WTC11 (cell line): ENCODE results near the gene UCN. TPM values are rescaled to one million over a fixed set of nuclear protein-coding genes. Genes with fewer than 3 reads are reported as not detected.
A peak's percentile ranks its signal among the peaks of the same experiment; 100 is the strongest.

ENCODE experiments used
- ATAC-seq: fragments of 200-7000 bp; cut with Tn5 transposase; 2 replicates; pipeline ENCODE4 v1.10.0; 2021; ENCODE audit warnings: mild to moderate bottlenecking, moderate library complexity
- CTCF ChIA-PET: fragments of 300-600 bp; sonication (Branson Sonifier 250); formaldehyde crosslinking; loops from one replicate; lab custom pipeline; 2021; ENCODE audit warnings: antibody characterized with exemption; lab: Charles Lee
- POLR2A ChIA-PET: fragments of 350-600 bp; sonication (Branson Sonifier 250); formaldehyde crosslinking; loops from one replicate; lab custom pipeline; 2021; ENCODE audit warnings: antibody characterized with exemption; lab: Charles Lee
- DNase-seq: peaks from one replicate; pipeline ENCODE4 v3.0.0; 2021; ENCODE audit warnings: low spot score
- H3K27ac Mint-ChIP-seq: 2 replicates; pipeline ENCODE4 v1.8.0; 2021; ENCODE audit warnings: mixed read lengths
- H3K27me3 Mint-ChIP-seq: 2 replicates; pipeline ENCODE4 v1.8.0; 2021; ENCODE audit warnings: low read depth, mild to moderate bottlenecking, moderate library complexity, mixed read lengths
- H3K36me3 Mint-ChIP-seq: 2 replicates; pipeline ENCODE4 v1.8.0; 2021; ENCODE audit warnings: mixed read lengths
- H3K4me1 Mint-ChIP-seq: 2 replicates; pipeline ENCODE4 v1.8.0; 2022; ENCODE audit warnings: mixed read lengths
- H3K4me3 Mint-ChIP-seq: 2 replicates; pipeline ENCODE4 v1.8.0; 2021; ENCODE audit warnings: mild to moderate bottlenecking, moderate library complexity, mixed read lengths
- H3K9me3 Mint-ChIP-seq: 2 replicates; pipeline ENCODE4 v1.8.0; 2021; ENCODE audit warnings: mixed read lengths
- EMX1 ChIP-seq: fragments of 250-450 bp; sonication (Bioruptor Pico); IDR thresholded peaks from 2 replicates; pipeline ENCODE4 v1.8.0; 2021; ENCODE audit warnings: mild to moderate bottlenecking
- ESRRA ChIP-seq: sonication (generic); formaldehyde crosslinking; IDR thresholded peaks from 2 replicates; pipeline ENCODE4 v1.8.1; 2022; ENCODE audit warnings: mild to moderate bottlenecking, missing genetic modification reagents, borderline replicate concordance
- FOXK1 ChIP-seq: sonication (generic); formaldehyde crosslinking; IDR thresholded peaks from 2 replicates; pipeline ENCODE4 v1.8.0; 2022; ENCODE audit warnings: mild to moderate bottlenecking, moderate library complexity, missing genetic modification reagents
- FOXP1 ChIP-seq: sonication (generic); formaldehyde crosslinking; IDR thresholded peaks from 2 replicates; pipeline ENCODE4 v1.8.0; 2022; ENCODE audit warnings: missing genetic modification reagents, mild to moderate bottlenecking, moderate library complexity, borderline replicate concordance
- GABPB1 ChIP-seq: sonication (generic); formaldehyde crosslinking; IDR thresholded peaks from 2 replicates; pipeline ENCODE4 v1.8.1; 2023; ENCODE audit warnings: mild to moderate bottlenecking, missing genetic modification reagents
- GTF2I ChIP-seq: fragments of 250-450 bp; sonication (Bioruptor Pico); conservative IDR thresholded peaks from 2 replicates; pipeline ENCODE4 v1.4.0; 2021; ENCODE audit warnings: mild to moderate bottlenecking
- MAX ChIP-seq: sonication (generic); formaldehyde crosslinking; IDR thresholded peaks from 2 replicates; pipeline ENCODE4 v1.8.0; 2022; ENCODE audit warnings: mild to moderate bottlenecking, missing genetic modification reagents
- NR1H2 ChIP-seq: sonication (generic); formaldehyde crosslinking; IDR thresholded peaks from 2 replicates; pipeline ENCODE4 v1.9.0; 2021; ENCODE audit warnings: mild to moderate bottlenecking, moderate library complexity, missing genetic modification reagents
- NR2C2 ChIP-seq: sonication (generic); formaldehyde crosslinking; IDR thresholded peaks from 2 replicates; pipeline ENCODE4 v1.8.0; 2022; ENCODE audit warnings: mild to moderate bottlenecking, missing genetic modification reagents
- NR3C1 ChIP-seq: sonication (generic); formaldehyde crosslinking; conservative IDR thresholded peaks from 2 replicates; pipeline ENCODE4 v1.8.1; 2023; ENCODE audit warnings: low read depth, mild to moderate bottlenecking, missing genetic modification reagents
- PREB ChIP-seq: sonication (generic); formaldehyde crosslinking; IDR thresholded peaks from 2 replicates; pipeline ENCODE4 v1.8.1; 2022; ENCODE audit warnings: mild to moderate bottlenecking, missing genetic modification reagents, moderate library complexity, borderline replicate concordance
- PRRX2 ChIP-seq: fragments of 250-450 bp; sonication (Bioruptor Pico); IDR thresholded peaks from 2 replicates; pipeline ENCODE4 v1.8.0; 2021; ENCODE audit warnings: mild to moderate bottlenecking
- TEAD4 ChIP-seq: sonication (generic); formaldehyde crosslinking; IDR thresholded peaks from 2 replicates; pipeline ENCODE4 v1.8.0; 2022; ENCODE audit warnings: mild to moderate bottlenecking, missing genetic modification reagents
- ZNF317 ChIP-seq: sonication (generic); formaldehyde crosslinking; IDR thresholded peaks from 2 replicates; pipeline ENCODE4 v1.8.1; 2023; ENCODE audit warnings: low read depth, mild to moderate bottlenecking, moderate library complexity, missing genetic modification reagents, borderline replicate concordance
- ZNF396 ChIP-seq: fragments of 250-450 bp; sonication (Bioruptor Pico); IDR thresholded peaks from 2 replicates; pipeline ENCODE4 v1.8.0; 2021; ENCODE audit warnings: mild to moderate bottlenecking, moderate library complexity, borderline replicate concordance
- ZNF671 ChIP-seq: fragments of 250-450 bp; sonication (Bioruptor Pico); IDR thresholded peaks from 2 replicates; pipeline ENCODE4 v1.8.0; 2021; ENCODE audit warnings: mild to moderate bottlenecking
- ZSCAN18 ChIP-seq: fragments of 250-450 bp; sonication (Bioruptor Pico); IDR thresholded peaks from 2 replicates; pipeline ENCODE4 v2.1.2; 2022; ENCODE audit warnings: mild to moderate bottlenecking, moderate library complexity
- total RNA-seq: library from RNA; stranded (reverse); gene quantifications from 3 replicates; pipeline ENCODE4 v1.2.3, GENCODE V29; 2021
- TF ChIP-seq, protein P1 (sequence below): sonication (generic); formaldehyde crosslinking; IDR thresholded peaks from 2 replicates; pipeline ENCODE4 v1.8.1; 2023; ENCODE audit warnings: mild to moderate bottlenecking, missing genetic modification reagents
- TF ChIP-seq, protein P2 (sequence below): sonication (generic); formaldehyde crosslinking; conservative IDR thresholded peaks from 2 replicates; pipeline ENCODE4 v1.8.1; 2023; ENCODE audit warnings: mild to moderate bottlenecking, low read depth, missing genetic modification reagents, moderate library complexity
- TF ChIP-seq, protein P3 (sequence below): sonication (generic); formaldehyde crosslinking; IDR thresholded peaks from 2 replicates; pipeline ENCODE4 v1.8.1; 2023; ENCODE audit warnings: mild to moderate bottlenecking, missing genetic modification reagents, moderate library complexity

The UCN gene
- total RNA-seq, 1 experiment from 2014 or later: 0.68 TPM

DNA sequence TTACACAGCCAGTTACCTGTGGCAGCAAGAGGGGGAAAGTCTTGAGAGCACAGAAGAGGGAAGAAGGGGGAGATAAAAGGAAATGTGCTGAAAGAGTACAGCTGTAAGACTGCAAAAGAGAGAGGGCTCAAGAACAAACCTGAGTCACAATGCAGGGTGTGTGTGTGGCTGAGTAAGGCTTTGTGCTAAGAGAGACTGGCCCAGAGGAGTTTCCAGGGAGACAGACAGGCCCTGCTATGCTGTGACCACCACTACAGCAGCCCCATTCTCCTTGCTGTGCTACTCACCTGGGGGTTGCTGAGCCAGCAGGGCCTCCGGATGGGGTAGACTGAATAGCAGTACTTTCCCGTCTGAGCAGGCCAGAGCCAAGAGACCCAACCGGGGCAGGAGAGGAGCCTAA lies 27.1 kb upstream of the UCN start:
- H3K27ac Mint-ChIP-seq: no peak overlapping the region

DNA sequence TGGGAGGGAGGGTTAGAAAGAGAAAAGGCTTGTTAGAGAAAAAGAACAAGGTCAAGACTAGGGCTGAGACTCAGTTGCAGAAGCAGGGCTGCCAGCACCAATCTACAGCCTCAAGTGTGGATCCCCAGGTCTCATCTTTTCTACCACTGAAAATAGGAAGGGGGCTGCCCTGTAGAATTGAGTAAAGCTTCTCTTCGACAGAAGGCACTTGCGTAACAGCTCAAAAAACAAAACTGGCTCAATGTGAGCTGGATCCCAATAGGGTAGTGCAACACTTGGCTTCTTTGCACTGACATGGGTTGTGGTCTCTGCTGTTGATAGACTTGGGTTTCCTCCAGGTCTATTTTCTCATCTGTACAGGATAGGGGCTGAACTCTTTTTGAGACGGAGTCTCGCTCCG lies 16.5 kb upstream of the UCN start:
- Mint-ChIP-seq H3K9me3 (no peaks in the 10 kb centered on the region), H3K4me1 (peaks cover 11% of the 10 kb centered on the region), H3K36me3 (peaks cover 33% of the 10 kb centered on the region), H3K4me3 (peak overlapping the region; percentile 2; the same call in 1 of the 2 replicates), H3K27ac (peak overlapping the region; percentile 40), H3K27me3 (no peaks in the 10 kb centered on the region)
- DNase-seq (no peak), ATAC-seq (no peak)
- TF ChIP-seq, protein P1, sequence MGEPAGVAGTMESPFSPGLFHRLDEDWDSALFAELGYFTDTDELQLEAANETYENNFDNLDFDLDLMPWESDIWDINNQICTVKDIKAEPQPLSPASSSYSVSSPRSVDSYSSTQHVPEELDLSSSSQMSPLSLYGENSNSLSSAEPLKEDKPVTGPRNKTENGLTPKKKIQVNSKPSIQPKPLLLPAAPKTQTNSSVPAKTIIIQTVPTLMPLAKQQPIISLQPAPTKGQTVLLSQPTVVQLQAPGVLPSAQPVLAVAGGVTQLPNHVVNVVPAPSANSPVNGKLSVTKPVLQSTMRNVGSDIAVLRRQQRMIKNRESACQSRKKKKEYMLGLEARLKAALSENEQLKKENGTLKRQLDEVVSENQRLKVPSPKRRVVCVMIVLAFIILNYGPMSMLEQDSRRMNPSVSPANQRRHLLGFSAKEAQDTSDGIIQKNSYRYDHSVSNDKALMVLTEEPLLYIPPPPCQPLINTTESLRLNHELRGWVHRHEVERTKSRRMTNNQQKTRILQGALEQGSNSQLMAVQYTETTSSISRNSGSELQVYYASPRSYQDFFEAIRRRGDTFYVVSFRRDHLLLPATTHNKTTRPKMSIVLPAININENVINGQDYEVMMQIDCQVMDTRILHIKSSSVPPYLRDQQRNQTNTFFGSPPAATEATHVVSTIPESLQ (CRISPR knock-in tag): no peak
- no peak for TF ChIP-seq FOXK1 (CRISPR knock-in tag)
- no peak for TF ChIP-seq NR3C1 (CRISPR knock-in tag)
- no peak for TF ChIP-seq PREB (CRISPR knock-in tag)
- no peak for TF ChIP-seq GTF2I (CRISPR knock-in tag)
- no peak for TF ChIP-seq FOXP1
- TF ChIP-seq, protein P2, sequence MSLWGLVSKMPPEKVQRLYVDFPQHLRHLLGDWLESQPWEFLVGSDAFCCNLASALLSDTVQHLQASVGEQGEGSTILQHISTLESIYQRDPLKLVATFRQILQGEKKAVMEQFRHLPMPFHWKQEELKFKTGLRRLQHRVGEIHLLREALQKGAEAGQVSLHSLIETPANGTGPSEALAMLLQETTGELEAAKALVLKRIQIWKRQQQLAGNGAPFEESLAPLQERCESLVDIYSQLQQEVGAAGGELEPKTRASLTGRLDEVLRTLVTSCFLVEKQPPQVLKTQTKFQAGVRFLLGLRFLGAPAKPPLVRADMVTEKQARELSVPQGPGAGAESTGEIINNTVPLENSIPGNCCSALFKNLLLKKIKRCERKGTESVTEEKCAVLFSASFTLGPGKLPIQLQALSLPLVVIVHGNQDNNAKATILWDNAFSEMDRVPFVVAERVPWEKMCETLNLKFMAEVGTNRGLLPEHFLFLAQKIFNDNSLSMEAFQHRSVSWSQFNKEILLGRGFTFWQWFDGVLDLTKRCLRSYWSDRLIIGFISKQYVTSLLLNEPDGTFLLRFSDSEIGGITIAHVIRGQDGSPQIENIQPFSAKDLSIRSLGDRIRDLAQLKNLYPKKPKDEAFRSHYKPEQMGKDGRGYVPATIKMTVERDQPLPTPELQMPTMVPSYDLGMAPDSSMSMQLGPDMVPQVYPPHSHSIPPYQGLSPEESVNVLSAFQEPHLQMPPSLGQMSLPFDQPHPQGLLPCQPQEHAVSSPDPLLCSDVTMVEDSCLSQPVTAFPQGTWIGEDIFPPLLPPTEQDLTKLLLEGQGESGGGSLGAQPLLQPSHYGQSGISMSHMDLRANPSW (CRISPR knock-in tag): no peak
- no peak for TF ChIP-seq GABPB1
- no peak for TF ChIP-seq ESRRA (CRISPR knock-in tag)
- TF ChIP-seq ZNF396 (CRISPR knock-in tag): no peak
- TF ChIP-seq MAX (CRISPR knock-in tag): no peak
- no peak for TF ChIP-seq EMX1
- TF ChIP-seq, protein P3, sequence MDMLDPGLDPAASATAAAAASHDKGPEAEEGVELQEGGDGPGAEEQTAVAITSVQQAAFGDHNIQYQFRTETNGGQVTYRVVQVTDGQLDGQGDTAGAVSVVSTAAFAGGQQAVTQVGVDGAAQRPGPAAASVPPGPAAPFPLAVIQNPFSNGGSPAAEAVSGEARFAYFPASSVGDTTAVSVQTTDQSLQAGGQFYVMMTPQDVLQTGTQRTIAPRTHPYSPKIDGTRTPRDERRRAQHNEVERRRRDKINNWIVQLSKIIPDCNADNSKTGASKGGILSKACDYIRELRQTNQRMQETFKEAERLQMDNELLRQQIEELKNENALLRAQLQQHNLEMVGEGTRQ: no peak
- no peak for TF ChIP-seq ZSCAN18 (CRISPR knock-in tag)
- no peak for TF ChIP-seq ZNF671 (CRISPR knock-in tag)
- no peak for TF ChIP-seq TEAD4 (CRISPR knock-in tag)
- POLR2A ChIA-PET: no interaction called here
- CTCF ChIA-PET: interaction anchor here (2.1 kb wide), 1 partner anchor 23 kb away, joined by 7 read pairs; no protein-coding TSS in a partner anchor

More for the DNA sequence above, 27.1 kb upstream of the UCN start:
- peaks cover 64% of the 10 kb centered on the region for H3K36me3 Mint-ChIP-seq
- CTCF ChIA-PET: no interaction called here
- DNase-seq (no peak), ATAC-seq (no peak)
- H3K4me3 Mint-ChIP-seq: no peak overlapping the region
- no peaks in the 10 kb centered on the region for H3K27me3 Mint-ChIP-seq
- no peak for TF ChIP-seq NR1H2
- no peak for TF ChIP-seq FOXK1 (CRISPR knock-in tag)
- no peak for TF ChIP-seq PRRX2 (CRISPR knock-in tag)
- TF ChIP-seq ZNF317 (CRISPR knock-in tag): no peak
- TF ChIP-seq NR2C2 (CRISPR knock-in tag): no peak
- H3K4me1 Mint-ChIP-seq: no peaks in the 10 kb centered on the region
- H3K9me3 Mint-ChIP-seq: no peaks in the 10 kb centered on the region
- POLR2A ChIA-PET: no interaction called here
